ENCODE measurements around the gene PLAAT1.

DNA sequence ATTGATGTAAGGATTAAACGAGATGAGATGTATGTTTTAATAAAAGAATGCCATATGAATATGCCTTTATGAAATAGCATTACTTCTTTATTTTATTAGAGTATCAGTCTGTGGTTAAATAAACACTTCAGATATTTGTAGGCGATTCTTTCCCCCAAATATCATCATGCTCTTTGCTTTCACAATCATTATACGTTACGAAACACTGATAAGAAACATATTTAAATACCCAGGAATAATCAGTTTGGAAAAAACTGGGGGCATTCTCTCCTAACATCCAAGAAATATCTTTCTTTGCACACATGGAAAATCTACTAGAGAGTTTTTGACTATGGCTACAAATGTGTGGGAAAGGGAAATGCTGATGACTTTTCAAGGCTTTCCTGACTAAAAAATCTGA lies 4.4 kb upstream of the PLAAT1 start:
- TF ChIP-seq, protein P1, sequence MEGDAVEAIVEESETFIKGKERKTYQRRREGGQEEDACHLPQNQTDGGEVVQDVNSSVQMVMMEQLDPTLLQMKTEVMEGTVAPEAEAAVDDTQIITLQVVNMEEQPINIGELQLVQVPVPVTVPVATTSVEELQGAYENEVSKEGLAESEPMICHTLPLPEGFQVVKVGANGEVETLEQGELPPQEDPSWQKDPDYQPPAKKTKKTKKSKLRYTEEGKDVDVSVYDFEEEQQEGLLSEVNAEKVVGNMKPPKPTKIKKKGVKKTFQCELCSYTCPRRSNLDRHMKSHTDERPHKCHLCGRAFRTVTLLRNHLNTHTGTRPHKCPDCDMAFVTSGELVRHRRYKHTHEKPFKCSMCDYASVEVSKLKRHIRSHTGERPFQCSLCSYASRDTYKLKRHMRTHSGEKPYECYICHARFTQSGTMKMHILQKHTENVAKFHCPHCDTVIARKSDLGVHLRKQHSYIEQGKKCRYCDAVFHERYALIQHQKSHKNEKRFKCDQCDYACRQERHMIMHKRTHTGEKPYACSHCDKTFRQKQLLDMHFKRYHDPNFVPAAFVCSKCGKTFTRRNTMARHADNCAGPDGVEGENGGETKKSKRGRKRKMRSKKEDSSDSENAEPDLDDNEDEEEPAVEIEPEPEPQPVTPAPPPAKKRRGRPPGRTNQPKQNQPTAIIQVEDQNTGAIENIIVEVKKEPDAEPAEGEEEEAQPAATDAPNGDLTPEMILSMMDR (IDR thresholded peaks at IDR 0.05), result no peak
- no peak for TF ChIP-seq POLR2A (IDR thresholded peaks at IDR 0.05)
